GM12878 (cell line): ENCODE measurements around the gene MYL3. TPM values are rescaled to one million over a fixed set of nuclear protein-coding genes. Genes with fewer than 3 reads are reported as not detected.

Experiments
- ATAC-seq: fragments of 200-7000 bp; cut with Tn5 transposase; 3 replicates; pipeline ENCODE4 v1.9.1; 2020; ENCODE audit warnings: mild to moderate bottlenecking, moderate library complexity
- BruUV-seq: library from RNA; stranded (reverse); fragments of 400-500 nt; replicated peaks from 2 replicates; lab custom pipeline; 2021; lab: Mats Ljungman, UMichigan
- CTCF ChIA-PET: fragments of 300-600 bp; sonication (Branson Sonifier 250); formaldehyde crosslinking; extraction: SDS; loops from one replicate; lab custom pipeline; 2021; ENCODE audit warnings: inconsistent platforms; lab: Yijun Ruan, JAX
- POLR2A ChIA-PET: fragments of 350-600 bp; formaldehyde crosslinking; extraction: SDS; loops from one replicate; lab custom pipeline; 2021; ENCODE audit warnings: inconsistent platforms; lab: Charles Lee
- RAD21 ChIA-PET: fragments of 300-600 bp; sonication (Branson Sonifier 250); formaldehyde crosslinking; loops from one replicate; lab custom pipeline; 2023; ENCODE audit warnings: antibody characterized with exemption; ENCODE audit not compliant: unreplicated experiment; lab: Charles Lee
- SMC1A ChIA-PET: fragments of 300-600 bp; sonication (Branson Sonifier 250); formaldehyde crosslinking; loops from one replicate; lab custom pipeline; 2023; ENCODE audit not compliant: unreplicated experiment, uncharacterized antibody; lab: Charles Lee
- DNase-seq: peaks from one replicate; pipeline ENCODE4 v3.0.0-alpha.2; 2011; ENCODE audit warnings: low read depth, low spot score
- FAIRE-seq: peaks from 3 replicates; lab custom pipeline; 2011; peaks lifted over from hg19 to GRCh38; lab: Jason Lieb, UNC
- H2AFZ ChIP-seq: 2 replicates; pipeline ENCODE4 v1.6.0; 2011; ENCODE audit warnings: low read depth, low read length, control low read depth; ENCODE audit not compliant: control insufficient read depth
- H3K27ac ChIP-seq: 2 replicates; pipeline ENCODE4 v1.5.1; 2011; ENCODE audit warnings: control low read depth; ENCODE audit not compliant: control insufficient read depth, insufficient read depth
- H3K27me3 ChIP-seq, 2 experiments: replicated peaks in 1 of 2; 2 replicates each; pipeline versions ENCODE4 v1.6.0 to v1.6.1; 2011; ENCODE audit warnings: low read length in 1 of 2; ENCODE audit not compliant: control insufficient read depth in 2 of 2, insufficient read depth in 2 of 2
- H3K36me3 ChIP-seq, 2 experiments: 2 replicates each; pipeline ENCODE4 v1.5.1; 2011; ENCODE audit warnings: low read length in 1 of 2; ENCODE audit not compliant: control insufficient read depth in 2 of 2, insufficient read depth in 2 of 2
- H3K4me1 ChIP-seq: 2 replicates; pipeline ENCODE4 v1.6.1; 2011; ENCODE audit warnings: mild to moderate bottlenecking, low read length, moderate library complexity, mixed read lengths; ENCODE audit not compliant: control insufficient read depth, insufficient read depth
- H3K4me2 ChIP-seq: 2 replicates; pipeline ENCODE4 v1.6.0; 2011; ENCODE audit warnings: control low read depth; ENCODE audit not compliant: control insufficient read depth, insufficient read depth
- H3K4me3 ChIP-seq: fragments of 200-600 bp; sonication (generic); 2 replicates; pipeline ENCODE4 v1.5.1; 2016
- H3K79me2 ChIP-seq: 2 replicates; pipeline ENCODE4 v1.6.0; 2011; ENCODE audit warnings: low read length; ENCODE audit not compliant: control insufficient read depth, insufficient read depth
- H3K9ac ChIP-seq: 2 replicates; pipeline ENCODE4 v1.8.0; 2011; ENCODE audit warnings: low read length, control low read depth, mixed read lengths; ENCODE audit not compliant: control insufficient read depth, insufficient read depth
- H3K9me3 ChIP-seq: replicated peaks from 3 replicates; pipeline ENCODE4 v1.5.1; 2011; ENCODE audit warnings: mild to moderate bottlenecking, low read length; ENCODE audit not compliant: control insufficient read depth, insufficient read depth
- H4K20me1 ChIP-seq: 2 replicates; pipeline ENCODE4 v1.6.0; 2011; ENCODE audit not compliant: control insufficient read depth, insufficient read depth
- BCL3 ChIP-seq: IDR thresholded peaks from 2 replicates; pipeline ENCODE4 v1.6.1; 2011; ENCODE audit warnings: borderline replicate concordance, low read depth, mild to moderate bottlenecking, moderate library complexity, low read length; ENCODE audit not compliant: insufficient read depth, poor library complexity, severe bottlenecking
- CBX3 ChIP-seq: fragments of 200-600 bp; sonication (generic); IDR thresholded peaks from 2 replicates; pipeline ENCODE4 v1.6.1; 2016; ENCODE audit warnings: low read depth, borderline replicate concordance
- CHD4 ChIP-seq: fragments of 200-600 bp; sonication (generic); IDR thresholded peaks from 2 replicates; pipeline ENCODE4 v1.6.1; 2016; ENCODE audit warnings: mild to moderate bottlenecking
- E2F8 ChIP-seq: fragments of 450-650 bp; IDR thresholded peaks from 2 replicates; pipeline ENCODE4 v1.6.1; 2018; ENCODE audit warnings: mild to moderate bottlenecking, low read depth, moderate library complexity; ENCODE audit not compliant: partially characterized antibody
- FOS ChIP-seq: IDR thresholded peaks from 3 replicates; pipeline ENCODE4 v1.6.1; 2011; ENCODE audit warnings: borderline replicate concordance; ENCODE audit not compliant: insufficient read length; ENCODE audit errors: extremely low read depth
- HCFC1 ChIP-seq: fragments of 150-350 bp; IDR thresholded peaks from 2 replicates; pipeline ENCODE4 v1.6.1; 2014; ENCODE audit warnings: low read length
- HDAC2 ChIP-seq: fragments of 200-600 bp; sonication (generic); IDR thresholded peaks from 2 replicates; pipeline ENCODE4 v1.6.1; 2017
- KDM1A ChIP-seq: fragments of 200-600 bp; sonication (generic); IDR thresholded peaks from 2 replicates; pipeline ENCODE4 v1.6.1; 2016; ENCODE audit warnings: borderline replicate concordance
- NKRF ChIP-seq: fragments of 450-650 bp; conservative IDR thresholded peaks from 2 replicates; pipeline ENCODE4 v1.6.1; 2017; ENCODE audit warnings: mild to moderate bottlenecking, moderate library complexity
- SIX5 ChIP-seq: IDR thresholded peaks from 2 replicates; pipeline ENCODE4 v1.6.1; 2011; ENCODE audit warnings: mild to moderate bottlenecking, low read depth, low read length, moderate library complexity; ENCODE audit not compliant: severe bottlenecking
- SMARCA5 ChIP-seq: fragments of 450-650 bp; IDR thresholded peaks from 2 replicates; pipeline ENCODE4 v1.6.1; 2017; ENCODE audit warnings: mild to moderate bottlenecking
- SUZ12 ChIP-seq: fragments of 200-600 bp; sonication (generic); IDR thresholded peaks from one replicate; pipeline ENCODE4 v1.6.1; 2018; ENCODE audit warnings: antibody characterized with exemption, mild to moderate bottlenecking; ENCODE audit not compliant: unreplicated experiment
- TAF1 ChIP-seq: IDR thresholded peaks from 2 replicates; pipeline ENCODE4 v1.6.1; 2011; ENCODE audit warnings: mild to moderate bottlenecking, low read depth, low read length, borderline replicate concordance
- TCF12 ChIP-seq: IDR thresholded peaks from 2 replicates; pipeline ENCODE4 v1.6.1; 2011; ENCODE audit warnings: low read depth, mild to moderate bottlenecking, low read length
- ZNF217 ChIP-seq: fragments of 450-650 bp; IDR thresholded peaks from 2 replicates; pipeline ENCODE4 v1.6.1; 2017; ENCODE audit warnings: antibody characterized with exemption, mild to moderate bottlenecking
- WGBS: methylation state at CpG from one replicate; pipeline ENCODE4 v1.1.6; 2016; ENCODE audit warnings: low lambda C conversion rate; ENCODE audit not compliant: insufficient replicate concordance, insufficient coverage; ENCODE audit errors: missing lambda C conversion rate; 5-methylcytosine and 5-hydroxymethylcytosine counted together
- in situ Hi-C: fragments of 300-500 bp; cut with MboI; formaldehyde crosslinking; loops from 9 replicates; pipeline ENCODE4 v1.14.3; 2018; ENCODE audit warnings: mixed read lengths
- intact Hi-C: fragments of 100-400 bp; cut with micrococcal nuclease; formaldehyde crosslinking; loops from one replicate; pipeline ENCODE4 v1.14.2; 2022; ENCODE audit not compliant: unreplicated experiment
- polyA plus RNA-seq, 11 experiments: library from polyadenylated mRNA; depleted of rRNA in 4 of 11; unstranded in 6 of 11; stranded (reverse) in 5 of 11; fragments of >200 nt; fragmentation: Nextera tagmentation in 4 of 11; fragmentation: Illumina TruSeq in 1 of 11; extraction: Ambion mirVana in 4 of 11; extraction: Trizol in 1 of 11; gene quantifications; 1 replicate in 1 of 11; 2 replicates in 10 of 11; pipeline versions ENCODE4 v1.2.1 to v1.2.3, GENCODE V29; 2011 to 2016; ENCODE audit warnings: inconsistent platforms in 2 of 11, missing spikeins in 2 of 11, low read depth in 1 of 11
- total RNA-seq, 4 experiments: library from RNA; depleted of rRNA in 3 of 4; stranded (reverse); fragments of >200 nt in 3 of 4; fragmentation: Illumina TruSeq in 1 of 4; extraction: Trizol in 1 of 4; gene quantifications; 2 replicates each; pipeline versions ENCODE4 v1.2.1 to v1.2.3, GENCODE V29; 2013 to 2021

The MYL3 gene
- total and polyA plus RNA-seq, 10 of the 15 experiments (the other 5 are each of a cell fraction or from before 2014, with no cell fraction given) = 0.40 TPM; not detected in 9

GRCh38 chr3:46890132-46890531 is 26.9 kb upstream of the MYL3 start:
- POLR2A ChIA-PET = no interaction called here
- H3K9ac ChIP-seq = no peak overlapping the region
- H3K27ac ChIP-seq = no peak overlapping the region
- TF ChIP-seq SUZ12 (no peak), FOS (no peak), ZNF217 (no peak), E2F8 (no peak), BCL3 (no peak), TAF1 (no peak), CHD4 (no peak), SIX5 (no peak), HCFC1 (no peak), TCF12 (no peak), NKRF (no peak), KDM1A (no peak), HDAC2 (no peak), CBX3 (no peak), SMARCA5 (no peak)
- H4K20me1 ChIP-seq = peaks cover 3% of the 10 kb centered on the region; the same call in 1 of the 2 replicates
- DNase-seq = no peak
- SMC1A ChIA-PET = interaction anchor here (1.0 kb wide), 1 partner anchor 19 kb away, joined by 3 read pairs; no protein-coding TSS in a partner anchor
- CTCF ChIA-PET = interaction anchor here (1.2 to 2.6 kb wide), 2 partner anchors 22 to 24 kb away, joined by 3 to 8 read pairs; no protein-coding TSS in a partner anchor
- no peak for ATAC-seq
- no peaks in the 10 kb centered on the region; the same call in 1 of the 2 replicates for H3K4me1 ChIP-seq
- in situ Hi-C loops (no loop called here), intact Hi-C loops (no loop called here)
- no peaks in the 10 kb centered on the region for H3K9me3 ChIP-seq
- no peak overlapping the region for H3K4me3 ChIP-seq
- RAD21 ChIA-PET = interaction anchor here (1.3 kb wide), 1 partner anchor 23 kb away, joined by 4 read pairs; no protein-coding TSS in a partner anchor
- no peaks in the 10 kb centered on the region for H3K36me3 ChIP-seq
- WGBS = 35% methylated on average over 1 of the region's 1 CpG
- no peak overlapping the region for H3K4me2 ChIP-seq
- no peak for FAIRE-seq
- BruUV-seq = no TSS peak
- H3K79me2 ChIP-seq = no peaks in the 10 kb centered on the region
- H3K27me3 ChIP-seq = peaks cover 2 to 3% of the 10 kb centered on the region in 2 experiments; a peak in 3 of 4 replicates
- no peak overlapping the region for H2AFZ ChIP-seq
